ENCODE data around the gene FYB1.

FYB1 gene

DNA sequence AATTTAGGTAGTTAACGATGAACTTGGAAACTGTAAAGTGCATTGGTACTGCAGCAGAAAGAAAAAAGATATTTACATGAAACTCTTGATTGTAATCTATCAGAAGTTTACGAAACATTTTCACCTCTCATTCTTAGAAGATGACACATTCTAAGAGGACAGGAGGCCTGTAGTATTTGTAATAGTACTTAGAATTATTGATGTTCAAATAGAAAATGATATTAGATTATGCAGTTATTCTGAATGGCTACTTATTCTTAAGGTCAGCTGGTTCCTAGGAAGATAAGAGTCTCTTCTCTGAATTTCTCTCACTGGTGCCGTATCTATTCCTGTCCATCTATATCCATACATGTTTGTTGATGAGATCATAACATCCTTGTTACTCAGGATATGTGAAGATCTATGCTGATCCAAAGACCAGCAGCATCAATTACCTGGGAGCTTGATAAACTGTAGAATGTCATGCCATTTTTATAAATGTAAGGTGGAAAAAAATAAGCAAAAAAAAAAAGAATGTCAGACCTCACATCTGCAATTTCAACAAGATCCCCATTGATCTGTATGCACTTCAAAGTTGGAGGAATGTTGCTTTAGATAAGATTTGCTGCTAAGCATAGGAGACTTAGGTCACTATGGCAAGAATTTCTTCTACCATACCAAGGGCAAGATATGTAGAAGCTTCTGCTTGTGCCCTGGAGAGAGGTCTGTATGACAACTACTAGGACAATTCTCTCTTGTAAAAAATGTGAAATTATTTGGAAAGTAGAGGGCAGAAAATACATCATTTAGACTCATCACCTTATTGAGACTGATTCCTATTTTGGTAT, 102.8 kb downstream of the FYB1 start:
- no peak for DNase-seq

- no peak for DNase-seq
These were observed 103.6 kb downstream of the FYB1 start for GRCh38 chr5:39115644-39116343.

DNA sequence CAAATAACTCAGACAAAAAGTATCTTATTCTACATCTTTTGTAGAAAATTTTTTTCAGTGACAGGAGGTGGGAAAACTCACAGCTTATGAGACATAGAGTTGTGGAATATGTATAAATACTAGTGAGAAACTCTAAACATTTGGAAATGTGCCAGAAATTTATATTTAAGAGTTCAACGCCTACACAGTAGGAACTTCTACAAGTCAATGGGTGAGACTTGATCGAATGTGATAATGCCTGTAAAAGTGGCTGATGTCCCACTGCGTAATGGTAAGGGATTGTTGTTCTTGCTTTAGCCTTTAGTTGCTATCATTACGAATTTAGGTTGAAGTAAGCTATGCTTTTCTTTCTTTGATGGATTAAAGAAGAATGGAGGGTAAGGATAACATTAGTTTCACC, 105.2 kb downstream of the FYB1 start:
- DNase-seq = no peak

- DNase-seq = no peak
These were observed 105.9 kb downstream of the FYB1 start for GRCh38 chr5:39113354-39113953.

- no peak for DNase-seq
These were observed 109.8 kb downstream of the FYB1 start for GRCh38 chr5:39109606-39110005.

GRCh38 chr5:39108987-39109386, 110.4 kb downstream of the FYB1 start:
- no peak for DNase-seq

DNA sequence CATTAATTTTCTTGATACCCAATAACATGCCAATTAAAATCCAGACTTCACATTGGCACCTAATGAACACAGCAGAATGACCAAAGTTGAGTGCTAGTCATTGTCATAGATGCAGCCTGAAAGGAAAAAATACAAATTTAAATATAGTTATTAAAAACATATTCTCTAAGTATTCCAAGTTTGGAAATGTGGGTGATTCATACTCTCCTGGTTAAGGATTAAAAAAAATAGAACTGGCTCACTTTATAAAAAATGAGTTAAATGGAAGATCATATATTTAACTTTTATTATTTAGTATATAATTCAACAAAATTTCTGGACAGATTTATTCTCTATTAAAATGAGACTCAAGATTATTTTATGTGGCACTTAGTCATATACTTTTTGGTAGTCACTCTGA, 112.0 kb downstream of the FYB1 start:
- no peak for DNase-seq

DNA sequence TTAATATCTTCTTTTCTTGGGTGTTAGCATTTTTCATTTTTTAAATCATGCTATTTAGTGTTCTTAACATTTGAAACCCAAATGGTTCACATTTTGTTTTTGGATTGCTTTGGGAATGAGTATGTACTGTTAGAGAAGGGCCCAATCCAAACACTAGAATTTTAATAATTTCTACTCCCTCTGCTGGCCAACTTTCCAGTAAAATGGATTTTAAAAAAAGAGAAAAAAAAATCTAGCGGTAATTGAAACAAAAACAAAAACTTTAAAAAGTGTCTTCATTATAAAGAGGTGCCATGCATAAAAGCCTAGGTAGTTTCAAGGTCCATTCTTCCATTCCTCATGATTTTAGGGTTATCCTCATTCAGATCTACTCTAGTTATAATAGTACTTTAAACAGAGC, 113.0 kb downstream of the FYB1 start:
- DNase-seq = peak; percentile 35

DNA sequence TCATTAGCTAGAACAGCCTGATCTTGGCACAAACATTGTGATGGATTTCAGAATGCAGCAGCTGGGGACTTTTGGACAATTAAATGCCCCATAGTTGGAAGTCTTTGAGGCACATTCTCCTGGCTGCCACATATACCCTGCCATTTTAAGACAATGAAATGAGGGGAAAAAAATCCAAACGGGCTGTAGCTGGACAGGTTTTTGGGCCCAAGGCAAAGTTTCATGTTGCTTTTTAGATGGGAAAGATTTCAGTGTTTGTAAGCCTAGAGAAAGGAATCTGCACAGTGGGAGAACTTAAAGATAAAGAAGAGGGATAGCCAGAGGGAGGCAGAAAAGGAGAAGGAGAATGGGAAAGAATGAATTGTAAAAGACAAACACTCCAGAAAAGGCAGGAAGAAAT, 115.1 kb downstream of the FYB1 start:
- no peak for DNase-seq

DNA sequence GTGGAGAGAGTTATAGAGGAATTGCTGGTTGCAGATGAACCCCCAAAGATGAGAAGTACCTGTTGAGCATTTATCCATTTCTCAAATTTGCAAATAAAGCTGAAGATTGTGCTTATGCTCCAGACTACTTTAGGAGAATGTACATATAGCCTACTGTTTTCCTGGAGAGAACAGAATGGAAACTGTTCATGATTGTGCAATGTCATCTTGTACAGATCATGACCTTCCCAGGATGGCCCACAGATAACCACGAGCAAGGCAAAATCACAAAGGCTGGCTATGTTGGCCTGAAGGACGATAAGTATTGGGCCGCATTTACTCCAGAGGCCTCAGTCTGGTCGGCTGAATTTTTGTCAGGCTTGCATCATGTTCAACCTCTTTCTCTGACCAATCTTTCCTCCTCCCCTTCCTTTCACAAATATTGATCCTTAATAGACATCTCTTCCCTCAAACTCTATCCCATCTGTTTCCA, 116.6 kb downstream of the FYB1 start:
- peak; percentile 41 for DNase-seq

DNA sequence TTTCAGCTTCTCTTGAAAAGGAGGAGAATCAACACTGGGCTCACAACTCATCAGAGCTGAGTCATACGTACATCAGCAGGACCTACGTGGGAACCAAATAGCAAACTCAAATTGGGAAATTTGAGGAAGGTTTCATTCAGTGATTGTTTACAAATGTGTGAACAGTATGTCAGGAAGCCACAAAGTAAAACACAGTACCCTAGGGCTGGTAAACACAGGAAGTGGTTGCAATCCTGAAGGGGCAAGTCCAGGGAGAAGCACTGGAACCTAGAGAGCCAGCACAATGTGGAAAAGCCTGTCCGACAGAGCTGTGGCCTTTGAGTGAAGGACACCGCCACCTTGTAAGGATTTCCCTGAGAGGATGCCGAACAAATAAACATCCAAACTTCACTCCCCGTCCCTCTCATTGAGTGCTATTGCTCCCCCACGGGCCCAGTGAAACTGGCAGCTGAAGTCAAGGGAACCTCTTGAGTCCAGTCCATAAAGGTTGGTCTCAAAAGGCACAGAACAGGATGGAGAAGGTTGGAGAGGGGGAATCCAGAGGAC, 118.4 kb downstream of the FYB1 start:
- peak; percentile 97 for DNase-seq

GRCh38 chr5:39100301-39100850, 119.0 kb downstream of the FYB1 start:
- DNase-seq = no peak

- DNase-seq = no peak
These were observed 119.5 kb downstream of the FYB1 start for GRCh38 chr5:39099831-39100230.

GRCh38 chr5:39093352-39093751, 126.0 kb downstream of the FYB1 start:
- DNase-seq = peak; percentile 35

DNA sequence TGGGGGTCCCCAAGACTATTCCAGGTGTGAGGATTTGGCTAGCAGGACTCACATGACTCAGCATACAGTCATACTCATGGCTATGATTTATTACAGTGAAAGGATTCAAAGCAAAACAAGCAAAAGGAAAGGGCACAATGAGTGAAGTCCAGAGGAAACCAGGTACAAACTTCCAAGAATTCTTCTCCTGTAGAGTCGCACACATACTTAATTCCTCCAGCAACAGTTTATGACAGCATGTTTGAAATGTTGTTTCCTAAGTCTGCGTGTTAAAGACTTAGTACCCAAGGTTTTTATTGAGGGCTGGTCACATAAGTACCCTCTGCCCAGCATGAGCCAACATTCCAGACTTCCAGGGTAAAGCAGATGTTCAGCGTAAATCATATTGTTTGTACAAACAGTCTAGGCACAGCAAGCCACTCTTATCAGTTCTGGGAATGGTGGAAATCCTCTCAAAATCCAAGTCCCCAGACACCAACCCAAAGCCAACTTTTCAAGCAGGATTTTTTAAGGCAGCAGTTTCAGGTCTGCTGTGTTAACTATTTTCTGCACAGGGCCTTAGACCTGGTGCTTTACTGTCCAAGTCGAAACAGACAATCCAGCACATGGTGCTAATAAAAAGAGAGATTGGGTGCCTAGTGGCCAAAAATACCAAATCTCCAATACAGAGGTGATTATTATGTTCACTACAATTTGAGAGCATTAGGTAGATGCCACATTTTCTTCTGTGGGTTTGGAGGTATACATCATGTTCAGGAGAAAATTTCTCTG, 126.6 kb downstream of the FYB1 start:
- peak; percentile 25 for DNase-seq

DNA sequence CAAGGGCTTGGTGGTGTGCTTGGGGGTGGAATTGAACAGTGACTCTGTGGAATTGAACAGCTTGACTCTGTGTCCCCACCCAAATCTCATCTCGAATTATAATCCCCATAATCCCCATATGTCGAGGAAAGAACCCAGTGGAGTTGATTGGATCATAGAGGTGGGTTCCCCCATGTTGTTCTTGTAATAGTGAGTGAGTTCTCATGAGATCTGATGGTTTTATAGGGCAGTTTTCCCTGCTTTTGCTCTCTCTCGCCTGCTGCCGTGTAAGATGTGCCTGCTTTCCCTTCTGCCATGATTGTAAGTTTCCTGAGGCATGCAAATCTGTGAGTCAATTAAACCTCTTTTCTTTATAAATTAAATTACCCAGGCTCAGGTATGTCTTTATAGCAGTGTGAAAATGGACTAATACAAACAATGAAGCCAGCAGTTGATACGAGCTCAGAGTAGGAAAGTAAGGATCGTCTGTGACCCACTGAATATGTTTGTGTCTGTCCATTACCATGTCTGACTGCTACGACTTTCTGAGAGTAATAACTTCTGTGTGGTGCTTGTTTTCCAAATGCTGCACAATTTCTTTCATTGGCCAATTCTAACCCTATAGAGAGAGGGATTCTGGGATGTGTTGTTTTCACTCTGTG, 127.3 kb downstream of the FYB1 start:
- no peak for DNase-seq

- DNase-seq = no peak
These were observed 135.4 kb downstream of the FYB1 start for GRCh38 chr5:39083968-39084367.

DNA sequence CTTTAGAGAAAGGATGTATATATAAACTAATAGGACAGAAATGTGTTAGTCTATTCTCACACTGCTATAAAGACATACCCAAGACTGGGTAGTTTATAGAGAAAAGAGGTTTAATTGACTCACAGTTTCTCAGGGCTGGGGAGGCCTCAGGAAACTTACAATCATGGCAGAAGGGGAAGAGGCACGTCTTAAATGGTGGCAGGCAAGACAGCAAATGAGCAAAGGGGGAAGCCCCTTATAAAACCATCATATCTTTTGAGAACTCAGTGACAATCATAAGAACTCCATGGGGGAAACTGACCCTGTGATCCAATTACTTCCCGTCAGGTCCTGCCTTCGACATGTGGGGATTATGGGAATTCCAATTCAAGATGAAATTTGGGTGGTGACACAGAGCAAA, 136.4 kb downstream of the FYB1 start:
- no peak for DNase-seq

DNA sequence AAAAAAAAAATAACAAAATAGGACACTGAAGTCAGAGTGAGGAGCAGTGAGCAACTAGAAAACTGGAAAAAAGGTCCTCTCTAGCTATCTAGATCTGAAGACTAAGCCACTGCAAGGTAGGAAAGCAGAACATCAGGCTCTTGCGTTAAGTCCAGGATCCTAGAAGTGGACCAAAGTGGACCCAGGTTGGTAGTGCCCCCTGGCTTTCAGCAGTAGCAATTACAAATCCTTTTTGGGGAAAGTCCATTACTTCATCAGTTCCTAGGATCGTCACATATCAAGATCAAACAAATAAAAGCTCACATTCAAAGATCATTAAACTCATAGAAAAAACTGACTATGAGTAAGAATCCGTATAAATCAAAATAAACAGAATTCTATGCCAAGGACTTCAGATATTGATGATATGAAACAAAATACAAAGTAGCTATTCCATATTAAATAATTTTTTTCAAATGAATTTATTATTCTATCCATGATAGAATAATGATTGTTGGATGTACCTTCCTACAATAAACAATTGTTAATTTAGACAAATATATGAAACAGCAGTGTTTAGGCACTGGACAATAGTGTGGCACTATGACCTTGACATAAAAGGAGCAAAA, 138.7 kb downstream of the FYB1 start:
- DNase-seq = peak; percentile 64

- no peak for DNase-seq
These were observed 139.2 kb downstream of the FYB1 start for GRCh38 chr5:39080168-39080567.

DNA sequence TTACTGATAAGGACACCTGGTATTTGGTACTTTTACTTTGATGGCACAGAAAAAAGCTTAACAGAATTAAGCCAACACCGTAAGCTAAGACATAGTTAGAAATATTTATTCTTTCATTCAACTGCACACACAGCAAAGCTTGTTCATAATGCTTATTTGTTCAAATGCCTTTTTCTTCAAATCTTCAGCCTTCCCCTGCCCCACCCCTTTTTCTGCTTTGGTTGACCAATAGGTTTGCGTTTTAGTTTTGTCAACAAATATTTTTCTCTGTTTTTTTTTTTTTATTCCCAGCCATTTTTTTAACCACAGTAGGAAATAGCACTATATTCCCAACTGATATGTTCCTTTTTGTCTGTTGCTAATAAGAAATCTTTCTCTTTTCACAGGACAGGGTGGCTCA, 140.2 kb downstream of the FYB1 start:
- no peak for DNase-seq
